GM21381 (cell line): Measurements from ENCODE around the gene CDCA5.

Experiments
- ATAC-seq: cut with Tn5 transposase; IDR thresholded peaks from one replicate; pipeline ENCODE4 v1.9.1; 2021; ENCODE audit warnings: mild to moderate bottlenecking, moderate library complexity; ENCODE audit not compliant: unreplicated experiment

CDCA5 gene

DNA sequence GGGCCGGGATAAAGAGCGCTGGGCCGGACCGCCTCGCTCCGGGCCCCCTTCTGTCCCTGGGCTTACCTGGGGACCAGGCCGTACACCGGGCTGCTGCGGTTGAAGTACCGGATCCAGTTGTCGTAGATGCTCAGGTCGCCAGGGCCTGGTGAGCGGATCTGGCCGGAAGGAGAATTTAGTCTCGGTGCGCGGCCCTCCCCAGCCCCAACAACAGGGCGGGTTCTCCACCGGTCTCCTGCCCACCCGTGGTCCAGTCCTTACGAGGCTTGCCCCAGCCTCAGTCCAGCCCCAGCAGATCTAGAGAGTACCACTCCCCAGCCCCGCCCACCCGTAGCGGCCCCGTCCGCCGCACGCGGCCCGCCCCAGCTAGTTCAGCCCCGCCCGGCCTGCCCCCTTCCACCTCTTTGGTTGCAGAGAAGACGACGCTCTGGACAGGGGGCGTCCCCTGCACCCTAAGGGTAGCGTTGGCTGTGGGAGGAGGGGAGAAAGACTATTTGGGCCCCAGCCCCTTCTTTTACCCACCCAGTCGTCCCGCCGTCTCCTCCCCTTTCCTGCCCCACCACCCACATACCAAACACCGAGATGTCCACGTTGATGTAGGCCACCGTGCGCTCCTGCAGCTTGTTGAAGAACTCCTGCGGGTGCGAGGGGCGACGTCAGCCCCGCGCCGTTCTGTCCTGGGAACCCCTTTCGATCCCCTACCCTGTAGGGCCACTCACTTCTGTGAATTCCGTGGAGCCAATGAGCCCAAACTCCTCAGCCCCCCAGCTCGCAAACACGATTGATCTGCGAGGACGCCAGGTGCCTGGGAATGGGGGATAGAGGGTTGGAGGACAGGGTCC, 36.0 kb downstream of the CDCA5 start:
- ATAC-seq, result no peak

DNA sequence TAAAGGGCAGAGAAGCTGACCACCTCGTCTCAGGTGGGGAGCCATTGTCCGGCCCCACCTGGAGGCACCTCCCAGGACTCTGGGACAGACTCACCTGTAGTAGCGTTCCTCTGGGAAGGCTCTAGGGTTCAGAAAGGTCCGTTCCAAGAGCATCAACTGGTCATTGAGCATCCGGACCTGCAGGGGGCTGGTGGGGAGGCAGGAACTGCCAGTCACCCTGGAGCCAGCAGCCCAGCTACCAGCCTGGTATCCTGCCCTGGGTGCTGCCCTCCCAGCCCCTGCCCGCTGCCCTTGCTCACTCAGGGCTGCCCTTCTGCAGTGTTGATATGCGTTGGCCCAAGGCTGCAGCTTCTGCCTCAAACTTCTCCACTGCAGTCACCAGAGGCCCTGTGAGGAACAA, 38.1 kb downstream of the CDCA5 start:
- ATAC-seq, result no peak

GRCh38 chr11:65045061-65045460, 38.8 kb downstream of the CDCA5 start:
- no peak for ATAC-seq

- no peak for ATAC-seq
These were observed 39.8 kb downstream of the CDCA5 start for GRCh38 chr11:65043881-65044501.

DNA sequence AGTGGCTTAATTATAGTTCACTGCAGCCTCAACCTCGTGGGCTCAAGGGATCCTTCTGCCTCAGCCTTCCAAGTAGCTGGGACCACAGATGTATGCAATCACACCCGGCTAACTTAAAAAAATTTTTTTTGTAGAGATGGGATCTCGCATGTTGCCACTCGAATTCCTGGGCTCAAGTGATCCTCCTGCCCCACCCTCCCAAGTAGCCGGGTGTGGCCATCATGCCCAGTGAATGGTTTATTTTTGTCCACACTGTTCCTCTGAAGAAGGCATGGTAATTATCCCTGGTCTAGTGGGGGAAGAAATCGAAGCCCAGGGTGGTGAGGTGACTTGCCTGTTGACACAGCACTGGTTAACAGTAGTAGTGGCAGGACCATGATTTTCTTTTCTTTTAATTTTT, 40.9 kb downstream of the CDCA5 start:
- no peak for ATAC-seq

- ATAC-seq, result peak; percentile 81
These were observed 42.8 kb downstream of the CDCA5 start, which contains the start of gene SAC3D1 for GRCh38 chr11:65040847-65041622. TSS of gene SAC3D1 (plus strand) at chr11:65041210. CDS start at chr11:65041293, 83 bp downstream.

DNA sequence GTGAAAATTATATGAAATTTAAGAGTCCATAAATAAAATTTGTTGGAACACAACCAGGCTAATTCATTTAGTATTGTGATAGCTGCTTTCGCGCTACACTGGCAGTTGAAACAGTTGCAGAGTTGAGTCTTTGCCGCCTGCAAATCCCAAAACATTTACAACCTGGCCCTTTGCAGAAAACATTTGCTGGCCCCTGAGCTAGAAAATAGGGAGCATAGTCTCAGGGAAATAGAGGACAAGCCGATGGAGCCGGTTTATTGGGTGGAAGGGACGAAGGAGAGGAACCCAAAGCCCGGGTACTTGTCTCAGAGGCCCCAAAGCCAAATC, 43.4 kb downstream of the CDCA5 start:
- ATAC-seq, result no peak

DNA sequence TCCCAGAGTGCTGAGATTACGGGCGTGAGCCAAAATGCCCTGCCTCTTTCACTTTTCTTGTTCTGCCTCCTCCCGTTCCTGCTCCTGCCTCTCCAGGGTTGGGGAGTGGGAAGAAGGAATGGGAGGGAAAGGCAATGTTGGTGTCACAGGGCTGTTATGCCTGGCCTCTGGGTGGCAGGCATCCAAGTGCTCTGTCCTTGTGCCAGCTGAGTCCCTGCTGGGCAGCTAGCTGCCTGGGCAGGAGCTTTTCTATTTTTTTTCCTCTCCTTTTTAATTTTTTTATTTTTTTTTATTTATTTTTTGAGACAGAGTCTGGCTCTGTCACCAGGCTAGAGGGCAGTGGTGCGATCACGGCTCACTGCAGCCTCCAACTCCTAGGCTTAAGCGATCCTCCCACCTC, 46.9 kb downstream of the CDCA5 start:
- ATAC-seq, result no peak

GRCh38 chr11:65035579-65035978, 48.3 kb downstream of the CDCA5 start:
- ATAC-seq, result no peak

- no peak for ATAC-seq
These were observed 49.4 kb downstream of the CDCA5 start for GRCh38 chr11:65034423-65034822.

GRCh38 chr11:65032216-65032615, 51.6 kb downstream of the CDCA5 start:
- no peak for ATAC-seq
